ENCODE results near the gene NIN. TPM values are rescaled to one million over a fixed set of nuclear protein-coding genes. Genes with fewer than 3 reads are reported as not detected.

The NIN gene
- total and polyA plus RNA-seq, 2 of the 4 experiments (the other 2 are of a cell fraction), result 15.2 to 98.4 TPM

GRCh38 chr14:50679674-50680073 is 151.3 kb downstream of the NIN start:
- intact Hi-C loops (cut with micrococcal nuclease), result no loop called here
- dilution Hi-C loops (cut with HindIII; ENCODE audit: low sequenced_read_pairs, unreplicated experiment), result no loop called here
- POLR2A ChIA-PET (ENCODE audit: unreplicated experiment), result no interaction called here

More at GRCh38 chr14:50679674-50680073, 151.3 kb downstream of the NIN start:
- in situ Hi-C loops (cut with MboI; ENCODE audit: low sequenced_read_pairs), result no loop called here
- Histone ChIP-seq H3K27me3 (ENCODE audit: control insufficient read depth, insufficient read depth, low read length) (no peaks in the 10 kb centered on the region), H3K18ac (ENCODE audit: low read depth, low read length) (no peak overlapping the region), H3K14ac (replicated peaks; ENCODE audit: low read depth, low read length) (no peak overlapping the region), H3K4ac (ENCODE audit: low read depth, low read length) (no peak overlapping the region), H2AK9ac (replicated peaks; ENCODE audit: low read depth, low read length, poor library complexity) (no peak overlapping the region), H2BK15ac (ENCODE audit: low read depth, low read length) (no peak overlapping the region; the same call in 2 of the 3 replicates), H2AK5ac (ENCODE audit: low read depth, low read length) (no peak overlapping the region), H4K20me1 (ENCODE audit: insufficient read depth, low read length) (no peaks in the 10 kb centered on the region), H4K5ac (ENCODE audit: low read depth, low read length) (no peak overlapping the region), H2AFZ (replicated peaks; ENCODE audit: low read length, poor library complexity) (no peak overlapping the region), H3K9me3 (ENCODE audit: control insufficient read depth, insufficient read depth, low read length) (no peaks in the 10 kb centered on the region), H3K9ac (ENCODE audit: low read depth, low read length) (no peak overlapping the region), H3K4me2 (ENCODE audit: low read depth, low read length) (no peak overlapping the region), H4K91ac (ENCODE audit: insufficient read depth, low read depth, low read length) (no peak overlapping the region), H2BK20ac (ENCODE audit: low read depth, low read length) (no peak overlapping the region; the same call in 1 of the 2 replicates), H4K8ac (ENCODE audit: low read depth in 2 of 2, low read length in 2 of 2) (no peak overlapping the region), H2BK120ac (ENCODE audit: low read depth, low read length) (no peak overlapping the region; the same call in 1 of the 2 replicates), H3K79me1 (ENCODE audit: low read depth in 1 of 2, low read length in 2 of 2) (peaks cover 0 to 9% of the 10 kb centered on the region in 2 experiments; a peak in 1 of 4 replicates), H3K36me3 (ENCODE audit: control insufficient read depth, insufficient read depth, low read length) (no peaks in the 10 kb centered on the region), H3K4me3 (ENCODE audit: insufficient read depth, low read depth, low read length) (no peak overlapping the region), H3K23ac (ENCODE audit: low read depth, low read length) (no peak overlapping the region), H3K4me1 (ENCODE audit: control insufficient read depth, insufficient read depth, low read length) (peaks cover 20% of the 10 kb centered on the region), H2BK5ac (ENCODE audit: low read depth, low read length, poor library complexity, severe bottlenecking) (no peak overlapping the region), H3K27ac (ENCODE audit: insufficient read depth, low read length) (no peak overlapping the region), H3K56ac (ENCODE audit: extremely low read depth, insufficient read depth, low read length) (no peak overlapping the region), H3K9me1 (ENCODE audit: insufficient read depth, low read length) (peaks cover 14% of the 10 kb centered on the region; the same call in 1 of the 2 replicates)
- ATAC-seq (ENCODE audit: low read depth) (no peak), DNase-seq (no peak)
- BruUV-seq (replicated peaks), result no TSS peak
- TF ChIP-seq USF2 (IDR thresholded peaks at IDR 0.05; ENCODE audit: low read depth, low read length), result no peak
- TF ChIP-seq ELK1 (IDR thresholded peaks at IDR 0.05; ENCODE audit: borderline replicate concordance, low read depth, low read length), result no peak
- no peak for TF ChIP-seq RFX5 (IDR thresholded peaks at IDR 0.05; ENCODE audit: low read depth, low read length)
- TF ChIP-seq RCOR1 (IDR thresholded peaks at IDR 0.05; ENCODE audit: insufficient replicate concordance, low read length), result no peak
- TF ChIP-seq MXI1 (IDR thresholded peaks at IDR 0.05; ENCODE audit: borderline replicate concordance, low read depth, low read length), result no peak
- no peak for TF ChIP-seq POLR2A (IDR thresholded peaks at IDR 0.05; ENCODE audit: low read depth, low read length)
- TF ChIP-seq MAFK (IDR thresholded peaks at IDR 0.05; ENCODE audit: low read depth, low read length), result no peak
- no peak for TF ChIP-seq CTCF (conservative IDR thresholded peaks at IDR 0.05; ENCODE audit: low read depth, low read length)
- no peak for TF ChIP-seq BHLHE40 (IDR thresholded peaks at IDR 0.05; ENCODE audit: low read depth, low read length)
- TF ChIP-seq SMC3 (IDR thresholded peaks at IDR 0.05; ENCODE audit: low read depth, low read length), result no peak
- TF ChIP-seq CEBPB (IDR thresholded peaks at IDR 0.05; ENCODE audit: low read depth, low read length), result no peak
- no peak for TF ChIP-seq MAZ (IDR thresholded peaks at IDR 0.05; ENCODE audit: borderline replicate concordance, low read depth, low read length)
- no peak for TF ChIP-seq NFE2L2 (IDR thresholded peaks at IDR 0.05; ENCODE audit: low read depth, low read length)
- no peak for TF ChIP-seq CHD1 (IDR thresholded peaks at IDR 0.05; ENCODE audit: low read depth, low read length)
- no peak for TF ChIP-seq RAD21 (IDR thresholded peaks at IDR 0.05; ENCODE audit: low read length)
- TF ChIP-seq FOS (IDR thresholded peaks at IDR 0.05; ENCODE audit: low read depth, low read length), result no peak
- CTCF ChIA-PET, result no interaction called here
